HCT116 (cell line): ENCODE results near the gene TCOF1.

Experiments used
- CEBPB ChIP-seq: IDR thresholded peaks from 2 replicates; pipeline ENCODE4 v1.6.1; 2012; ENCODE audit warnings: low read depth
- EZH2 ChIP-seq: fragments of 200-600 bp; sonication (generic); IDR thresholded peaks from 2 replicates; pipeline ENCODE4 v1.6.1; 2017; ENCODE audit warnings: antibody characterized with exemption, mixed run types
- JUND ChIP-seq: IDR thresholded peaks from 2 replicates; pipeline ENCODE4 v1.6.1; 2012
- POLR2A ChIP-seq: IDR thresholded peaks from 2 replicates; pipeline ENCODE4 v1.7.0; 2011; ENCODE audit warnings: borderline replicate concordance; ENCODE audit not compliant: insufficient read depth, insufficient read length; ENCODE audit errors: extremely low read depth
- POLR2AphosphoS5 ChIP-seq: IDR thresholded peaks from 2 replicates; pipeline ENCODE4 v1.6.1; 2011; ENCODE audit warnings: mild to moderate bottlenecking, low read depth, low read length, moderate library complexity
- RAD21 ChIP-seq: IDR thresholded peaks from 2 replicates; pipeline ENCODE4 v1.6.1; 2012; ENCODE audit warnings: low read depth, mild to moderate bottlenecking
- SIN3A ChIP-seq: IDR thresholded peaks from 2 replicates; pipeline ENCODE4 v1.6.1; 2012; ENCODE audit warnings: low read depth
- SP1 ChIP-seq: IDR thresholded peaks from 2 replicates; pipeline ENCODE4 v1.6.1; 2012; ENCODE audit warnings: low read depth
- TCF7L2 ChIP-seq: IDR thresholded peaks from 2 replicates; pipeline ENCODE4 v1.7.0; 2011; ENCODE audit warnings: borderline replicate concordance, inconsistent platforms; ENCODE audit not compliant: insufficient read depth, insufficient read length; ENCODE audit errors: extremely low read depth
- YY1 ChIP-seq: IDR thresholded peaks from 2 replicates; pipeline ENCODE4 v1.6.1; 2011; ENCODE audit warnings: low read length, low read depth, moderate library complexity, mild to moderate bottlenecking; ENCODE audit not compliant: insufficient replicate concordance; ENCODE audit errors: extremely low read depth
- TF ChIP-seq, protein P1 (sequence below): IDR thresholded peaks from 2 replicates; pipeline ENCODE4 v1.6.1; 2011; ENCODE audit warnings: mild to moderate bottlenecking, low read length, moderate library complexity; ENCODE audit not compliant: insufficient replicate concordance; ENCODE audit errors: extremely low read depth
- TF ChIP-seq, protein P2 (sequence below), 3 experiments: fragments of 200-600 bp in 1 of 3; sonication (generic) in 1 of 3; IDR thresholded peaks in 2 of 3; conservative IDR thresholded peaks in 1 of 3; 2 replicates each; pipeline ENCODE4 v1.5.1; 2012 to 2017; ENCODE audit warnings: low read depth in 2 of 3, low read length in 2 of 3, antibody characterized with exemption in 1 of 3, borderline replicate concordance in 1 of 3, control low read depth in 1 of 3, mild to moderate bottlenecking in 1 of 3, mixed read lengths in 1 of 3, mixed run types in 1 of 3, moderate library complexity in 1 of 3; ENCODE audit not compliant: insufficient read depth in 1 of 3
- TF ChIP-seq, protein P3 (sequence below): IDR thresholded peaks from 2 replicates; pipeline ENCODE4 v1.6.1; 2012

DNA sequence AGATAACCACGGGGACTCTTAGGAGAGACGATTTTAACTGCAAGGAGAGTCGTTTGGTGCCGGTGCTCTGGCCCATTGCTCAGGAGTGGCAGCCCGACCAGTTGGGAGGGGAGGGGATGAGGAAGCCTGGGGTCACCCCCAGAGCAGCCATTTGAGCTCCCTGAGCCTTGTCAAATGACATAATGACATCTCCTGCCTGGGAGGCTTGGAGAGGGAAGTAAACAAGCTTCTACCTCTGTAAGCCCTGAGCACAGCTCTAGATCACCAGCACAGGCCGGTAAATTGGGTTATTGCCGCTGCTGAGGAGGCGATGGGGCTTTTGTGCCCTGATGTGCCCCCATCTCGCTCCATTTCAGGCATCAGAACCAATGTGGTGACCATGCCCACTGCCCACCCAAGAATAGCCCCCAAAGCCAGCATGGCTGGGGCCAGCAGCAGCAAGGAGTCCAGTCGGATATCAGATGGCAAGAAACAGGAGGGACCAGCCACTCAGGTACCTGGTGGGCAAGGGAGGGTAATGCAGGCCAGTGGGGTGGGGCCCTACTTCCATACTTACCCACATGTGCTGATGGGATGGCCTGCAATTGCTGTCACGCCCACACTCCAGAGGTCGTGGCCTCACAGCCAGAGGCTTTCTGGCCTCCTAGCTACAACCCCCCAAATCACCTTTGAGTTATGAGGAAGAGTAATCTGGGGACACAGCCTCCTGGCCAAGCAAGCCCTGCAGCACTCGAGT lies 32.2 kb downstream of the TCOF1 start:
- TF ChIP-seq POLR2A (no peak), EZH2 (no peak), POLR2AphosphoS5 (no peak), JUND (no peak), RAD21 (no peak), SIN3A (no peak), YY1 (no peak), TCF7L2 (no peak), SP1 (no peak), CEBPB (no peak)
- TF ChIP-seq, protein P1, sequence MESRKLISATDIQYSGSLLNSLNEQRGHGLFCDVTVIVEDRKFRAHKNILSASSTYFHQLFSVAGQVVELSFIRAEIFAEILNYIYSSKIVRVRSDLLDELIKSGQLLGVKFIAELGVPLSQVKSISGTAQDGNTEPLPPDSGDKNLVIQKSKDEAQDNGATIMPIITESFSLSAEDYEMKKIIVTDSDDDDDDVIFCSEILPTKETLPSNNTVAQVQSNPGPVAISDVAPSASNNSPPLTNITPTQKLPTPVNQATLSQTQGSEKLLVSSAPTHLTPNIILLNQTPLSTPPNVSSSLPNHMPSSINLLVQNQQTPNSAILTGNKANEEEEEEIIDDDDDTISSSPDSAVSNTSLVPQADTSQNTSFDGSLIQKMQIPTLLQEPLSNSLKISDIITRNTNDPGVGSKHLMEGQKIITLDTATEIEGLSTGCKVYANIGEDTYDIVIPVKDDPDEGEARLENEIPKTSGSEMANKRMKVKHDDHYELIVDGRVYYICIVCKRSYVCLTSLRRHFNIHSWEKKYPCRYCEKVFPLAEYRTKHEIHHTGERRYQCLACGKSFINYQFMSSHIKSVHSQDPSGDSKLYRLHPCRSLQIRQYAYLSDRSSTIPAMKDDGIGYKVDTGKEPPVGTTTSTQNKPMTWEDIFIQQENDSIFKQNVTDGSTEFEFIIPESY, result no peak
- TF ChIP-seq, protein P2, sequence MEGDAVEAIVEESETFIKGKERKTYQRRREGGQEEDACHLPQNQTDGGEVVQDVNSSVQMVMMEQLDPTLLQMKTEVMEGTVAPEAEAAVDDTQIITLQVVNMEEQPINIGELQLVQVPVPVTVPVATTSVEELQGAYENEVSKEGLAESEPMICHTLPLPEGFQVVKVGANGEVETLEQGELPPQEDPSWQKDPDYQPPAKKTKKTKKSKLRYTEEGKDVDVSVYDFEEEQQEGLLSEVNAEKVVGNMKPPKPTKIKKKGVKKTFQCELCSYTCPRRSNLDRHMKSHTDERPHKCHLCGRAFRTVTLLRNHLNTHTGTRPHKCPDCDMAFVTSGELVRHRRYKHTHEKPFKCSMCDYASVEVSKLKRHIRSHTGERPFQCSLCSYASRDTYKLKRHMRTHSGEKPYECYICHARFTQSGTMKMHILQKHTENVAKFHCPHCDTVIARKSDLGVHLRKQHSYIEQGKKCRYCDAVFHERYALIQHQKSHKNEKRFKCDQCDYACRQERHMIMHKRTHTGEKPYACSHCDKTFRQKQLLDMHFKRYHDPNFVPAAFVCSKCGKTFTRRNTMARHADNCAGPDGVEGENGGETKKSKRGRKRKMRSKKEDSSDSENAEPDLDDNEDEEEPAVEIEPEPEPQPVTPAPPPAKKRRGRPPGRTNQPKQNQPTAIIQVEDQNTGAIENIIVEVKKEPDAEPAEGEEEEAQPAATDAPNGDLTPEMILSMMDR (IDR thresholded peaks at IDR 0.05 in 2 of 3, conservative IDR thresholded peaks at IDR 0.05 in 1 of 3; ENCODE audit: borderline replicate concordance in 1 of 3, insufficient read depth in 1 of 3, low read depth in 2 of 3, low read length in 2 of 3), result no peak
- TF ChIP-seq, protein P3, sequence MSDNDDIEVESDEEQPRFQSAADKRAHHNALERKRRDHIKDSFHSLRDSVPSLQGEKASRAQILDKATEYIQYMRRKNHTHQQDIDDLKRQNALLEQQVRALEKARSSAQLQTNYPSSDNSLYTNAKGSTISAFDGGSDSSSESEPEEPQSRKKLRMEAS, result no peak
